PC-9 (cell line): ENCODE measurements around the gene CAMKV. TPM values are rescaled to one million over a fixed set of nuclear protein-coding genes. Genes with fewer than 3 reads are reported as not detected.

Experiments used
- BruUV-seq: library from RNA; stranded (reverse); fragments of 400-500 nt; replicated peaks from 2 replicates; lab custom pipeline; 2021; lab: Mats Ljungman, UMichigan
- CTCF ChIA-PET: fragments of 300-600 bp; sonication (Branson Sonifier 250); formaldehyde crosslinking; loops from one replicate; lab custom pipeline; 2022; ENCODE audit warnings: antibody characterized with exemption; lab: Charles Lee
- POLR2A ChIA-PET: fragments of 300-600 bp; sonication (Branson Sonifier 250); formaldehyde crosslinking; loops from one replicate; lab custom pipeline; 2022; ENCODE audit warnings: antibody characterized with exemption; ENCODE audit not compliant: unreplicated experiment; lab: Charles Lee
- DNase-seq, 2 experiments: peaks; one replicate each; pipeline versions ENCODE4 v3.0.0 to v3.0.0-alpha.2; 2015 to 2022; ENCODE audit warnings: mixed read lengths in 1 of 2
- H2AFZ ChIP-seq: fragments of 200-600 bp; sonication (generic); 2 replicates; pipeline ENCODE4 v1.8.1; 2017; ENCODE audit warnings: antibody characterized with exemption
- H3F3A ChIP-seq: fragments of 200-600 bp; sonication (generic); 2 replicates; pipeline ENCODE4 v1.8.1; 2017; ENCODE audit warnings: antibody characterized with exemption, mild to moderate bottlenecking, low read depth; ENCODE audit not compliant: insufficient read depth
- H3K27ac ChIP-seq: fragments of 200-600 bp; sonication (generic); 2 replicates; pipeline ENCODE4 v1.6.1; 2016; ENCODE audit warnings: mixed run types
- H3K27me3 ChIP-seq: fragments of 200-600 bp; sonication (generic); 2 replicates; pipeline ENCODE4 v1.6.1; 2016; ENCODE audit warnings: low read depth, mixed run types; ENCODE audit not compliant: insufficient read depth
- H3K36me3 ChIP-seq: fragments of 200-600 bp; sonication (generic); 2 replicates; pipeline ENCODE4 v1.6.1; 2016; ENCODE audit warnings: low read depth, mixed run types
- H3K4me1 ChIP-seq: fragments of 200-600 bp; sonication (generic); replicated peaks from 2 replicates; pipeline ENCODE4 v1.6.1; 2016; ENCODE audit warnings: mixed run types; ENCODE audit not compliant: insufficient read depth
- H3K4me2 ChIP-seq: fragments of 200-600 bp; sonication (generic); 2 replicates; pipeline ENCODE4 v1.6.1; 2017; ENCODE audit warnings: mixed run types
- H3K4me3 ChIP-seq: fragments of 200-600 bp; sonication (generic); 2 replicates; pipeline ENCODE4 v1.6.1; 2016; ENCODE audit warnings: mixed run types
- H3K79me2 ChIP-seq: fragments of 200-600 bp; sonication (generic); 2 replicates; pipeline ENCODE4 v1.6.1; 2017; ENCODE audit warnings: low read depth, mixed run types
- H3K9me2 ChIP-seq: fragments of 200-600 bp; sonication (generic); 2 replicates; pipeline ENCODE4 v1.8.1; 2017; ENCODE audit warnings: mild to moderate bottlenecking; ENCODE audit not compliant: insufficient read depth
- H3K9me3 ChIP-seq: fragments of 200-600 bp; sonication (generic); 2 replicates; pipeline ENCODE4 v1.8.1; 2016; ENCODE audit warnings: low read depth; ENCODE audit not compliant: insufficient read depth
- H4K20me1 ChIP-seq: fragments of 200-600 bp; sonication (generic); 2 replicates; pipeline ENCODE4 v1.8.1; 2017; ENCODE audit not compliant: insufficient read depth
- EZH2 ChIP-seq: fragments of 200-600 bp; sonication (generic); IDR thresholded peaks from 2 replicates; pipeline ENCODE4 v1.8.0; 2017; ENCODE audit warnings: antibody characterized with exemption, low read depth
- intact Hi-C: fragments of 100-400 bp; cut with micrococcal nuclease; formaldehyde crosslinking; loops from one replicate; pipeline ENCODE4 v1.10.0; 2022; ENCODE audit not compliant: unreplicated experiment
- total RNA-seq: library from RNA; stranded (reverse); gene quantifications from 2 replicates; pipeline ENCODE4 v1.2.3, GENCODE V29; 2021
- TF ChIP-seq, protein P1 (sequence below): fragments of 200-600 bp; sonication (generic); conservative IDR thresholded peaks from 2 replicates; pipeline ENCODE4 v1.6.1; 2017; ENCODE audit warnings: mixed run types, antibody characterized with exemption, mild to moderate bottlenecking, moderate library complexity

The CAMKV gene
- total RNA-seq, 1 experiment from 2014 or later = not detected

DNA sequence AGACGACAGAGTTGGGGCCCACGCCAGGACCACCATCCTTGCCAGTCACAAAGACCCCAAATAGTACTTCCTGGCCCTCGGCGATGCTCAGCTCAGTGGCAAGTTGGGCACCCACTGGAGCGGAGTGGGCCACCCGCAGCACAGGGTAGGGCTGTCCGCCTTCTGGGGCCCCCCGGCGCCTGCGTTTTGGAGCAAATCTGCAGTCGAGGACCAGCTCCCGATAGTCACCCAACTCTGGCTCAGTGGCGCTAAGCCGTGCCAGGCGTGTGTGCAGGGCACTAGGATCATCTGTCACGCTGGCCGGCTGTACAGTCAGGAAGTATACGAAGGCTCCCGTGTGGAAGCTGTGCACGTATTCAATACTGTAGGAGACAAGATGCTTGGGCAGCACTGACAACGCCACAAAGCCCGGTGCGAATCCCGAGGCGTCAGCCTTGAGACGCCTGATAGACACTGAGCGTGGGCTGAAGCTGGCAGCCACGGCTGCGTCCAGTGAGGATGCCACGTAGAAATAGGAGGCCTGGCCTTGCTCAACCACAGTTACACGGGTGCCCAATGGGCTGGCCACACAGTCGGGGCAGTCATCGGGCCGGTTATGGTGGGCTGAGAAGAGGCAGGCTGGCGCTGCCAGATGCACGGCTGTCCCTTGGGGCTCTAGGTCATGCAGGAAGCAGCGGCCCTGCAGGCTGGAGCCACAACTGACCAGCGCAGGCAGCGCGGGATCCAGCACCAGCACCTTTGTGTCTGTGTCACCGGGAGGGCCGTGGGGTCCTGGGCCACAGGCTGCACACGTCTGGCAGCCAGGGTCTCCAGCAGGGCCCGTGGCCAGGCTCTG is 33.0 kb upstream of the CAMKV start:
- CTCF ChIA-PET = no interaction called here

DNA sequence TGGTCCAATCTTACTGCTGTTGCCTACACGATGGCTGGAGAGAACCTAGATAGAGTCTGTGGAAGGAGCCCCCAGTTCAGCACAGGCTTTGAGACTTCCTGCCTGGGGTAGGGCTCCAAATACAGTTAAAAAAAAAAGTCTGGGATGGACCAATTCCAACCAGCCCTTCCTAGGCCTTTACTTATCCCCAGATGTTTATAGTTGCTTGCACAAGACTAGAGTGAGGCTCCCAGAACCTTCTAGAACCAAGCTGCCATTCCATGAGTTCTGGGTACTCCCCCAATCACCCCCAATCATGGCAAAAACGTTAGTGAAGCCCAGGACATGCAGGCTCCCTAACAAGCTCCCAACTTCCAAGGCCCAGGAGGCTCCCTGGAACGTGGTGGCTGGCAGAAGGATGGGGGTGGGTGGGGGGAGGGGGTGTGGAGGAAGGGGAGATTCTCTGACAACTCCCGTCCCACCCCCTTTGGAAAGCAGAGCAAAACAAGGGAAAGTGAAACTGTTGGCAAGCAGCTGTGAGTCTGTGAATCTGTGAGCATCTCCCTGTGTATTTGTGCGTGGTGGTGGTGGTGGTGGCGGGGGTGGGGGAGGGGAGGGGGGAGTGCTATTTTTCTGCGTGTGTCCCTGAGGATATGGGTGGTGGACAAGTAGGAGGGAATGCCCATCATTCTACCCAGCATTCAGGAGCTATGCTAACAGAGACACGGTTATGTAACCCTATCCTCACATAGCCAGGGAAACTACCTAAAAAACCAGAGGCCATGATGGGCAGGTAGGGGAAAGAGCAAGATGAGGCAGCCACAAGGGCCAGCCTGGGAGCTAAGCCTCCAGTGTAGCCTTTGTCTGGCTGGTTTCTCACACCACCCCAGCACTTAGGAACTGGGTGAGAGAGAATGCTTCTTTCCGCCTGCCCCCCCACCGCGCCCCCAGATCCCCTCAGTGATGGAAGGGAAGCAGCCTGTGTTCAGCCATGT is 31.9 kb upstream of the CAMKV start:
- H3K4me1 ChIP-seq = peaks cover 46% of the 10 kb centered on the region
- H4K20me1 ChIP-seq = peaks cover 2% of the 10 kb centered on the region
- intact Hi-C loops = loop anchor here (5.0 kb wide), 1 partner anchor 114 kb away; the partner anchor contains the start of gene IP6K1
- H2AFZ ChIP-seq = no peak overlapping the region
- peak overlapping the region; percentile 95 for H3K27ac ChIP-seq
- peak in 1 of 2 experiments; percentile 51 for DNase-seq
- ChIA-PET POLR2A (interaction anchor here (0.5 kb wide), 2 partner anchors 20 to 30 kb away, joined by 4 read pairs; no protein-coding TSS in a partner anchor), CTCF (interaction anchor here (0.6 kb wide), 2 partner anchors 14 to 31 kb away, joined by 3 read pairs; no protein-coding TSS in a partner anchor)
- H3K9me3 ChIP-seq = no peaks in the 10 kb centered on the region
- BruUV-seq = no TSS peak
- no peaks in the 10 kb centered on the region for H3K27me3 ChIP-seq
- H3K9me2 ChIP-seq = no peaks in the 10 kb centered on the region
- H3K4me3 ChIP-seq = peak overlapping the region; percentile 87
- peak overlapping the region; percentile 97 for H3K4me2 ChIP-seq
- H3F3A ChIP-seq = peaks cover 45% of the 10 kb centered on the region
- peaks cover 61% of the 10 kb centered on the region for H3K79me2 ChIP-seq
- TF ChIP-seq, protein P1, sequence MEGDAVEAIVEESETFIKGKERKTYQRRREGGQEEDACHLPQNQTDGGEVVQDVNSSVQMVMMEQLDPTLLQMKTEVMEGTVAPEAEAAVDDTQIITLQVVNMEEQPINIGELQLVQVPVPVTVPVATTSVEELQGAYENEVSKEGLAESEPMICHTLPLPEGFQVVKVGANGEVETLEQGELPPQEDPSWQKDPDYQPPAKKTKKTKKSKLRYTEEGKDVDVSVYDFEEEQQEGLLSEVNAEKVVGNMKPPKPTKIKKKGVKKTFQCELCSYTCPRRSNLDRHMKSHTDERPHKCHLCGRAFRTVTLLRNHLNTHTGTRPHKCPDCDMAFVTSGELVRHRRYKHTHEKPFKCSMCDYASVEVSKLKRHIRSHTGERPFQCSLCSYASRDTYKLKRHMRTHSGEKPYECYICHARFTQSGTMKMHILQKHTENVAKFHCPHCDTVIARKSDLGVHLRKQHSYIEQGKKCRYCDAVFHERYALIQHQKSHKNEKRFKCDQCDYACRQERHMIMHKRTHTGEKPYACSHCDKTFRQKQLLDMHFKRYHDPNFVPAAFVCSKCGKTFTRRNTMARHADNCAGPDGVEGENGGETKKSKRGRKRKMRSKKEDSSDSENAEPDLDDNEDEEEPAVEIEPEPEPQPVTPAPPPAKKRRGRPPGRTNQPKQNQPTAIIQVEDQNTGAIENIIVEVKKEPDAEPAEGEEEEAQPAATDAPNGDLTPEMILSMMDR = no peak
- no peak for TF ChIP-seq EZH2
- H3K36me3 ChIP-seq = peaks cover 13% of the 10 kb centered on the region; the same call in 1 of the 2 replicates

More for the DNA sequence above, 33.0 kb upstream of the CAMKV start:
- Histone ChIP-seq H3K9me2 (no peaks in the 10 kb centered on the region), H3F3A (peaks cover 51% of the 10 kb centered on the region), H2AFZ (no peak overlapping the region), H4K20me1 (no peaks in the 10 kb centered on the region; the same call in 1 of the 2 replicates), H3K27me3 (no peaks in the 10 kb centered on the region), H3K4me2 (peak overlapping the region; percentile 89), H3K9me3 (no peaks in the 10 kb centered on the region), H3K27ac (peak overlapping the region; percentile 66), H3K79me2 (peaks cover 61% of the 10 kb centered on the region), H3K4me1 (peaks cover 56% of the 10 kb centered on the region), H3K4me3 (peak overlapping the region; percentile 87), H3K36me3 (peaks cover 2% of the 10 kb centered on the region; the same call in 1 of the 2 replicates)
- BruUV-seq = no TSS peak
- no peak for DNase-seq
- intact Hi-C loops = loop anchor here (1.0 to 5.0 kb wide), 2 partner anchors 38 to 115 kb away; partner anchors contain the start of genes IP6K1 and RBM6
- no peak for TF ChIP-seq EZH2
- TF ChIP-seq, protein P1 = no peak
- POLR2A ChIA-PET = no interaction called here
